HG03108 (cell line): ENCODE measurements around the gene GRM7.
"Not testable (repeated sequence)": the region's sequence is repeated elsewhere in the genome, so short reads cannot be mapped to it uniquely, and the experiment has no call there.

Source experiments
- ATAC-seq: cut with Tn5 transposase; IDR thresholded peaks from one replicate; pipeline ENCODE4 v1.9.1; 2021; ENCODE audit warnings: moderate library complexity; ENCODE audit not compliant: unreplicated experiment

GRM7 gene

GRCh38 chr3:6860954-6861624 lies at the start of gene GRM7:
GRM7 (plus strand) TSS chr3:6861115.
- ATAC-seq: no peak

- no peak for ATAC-seq
These were observed 39.5 kb upstream of the GRM7 start for GRCh38 chr3:6821411-6821810.

GRCh38 chr3:6825524-6825923 lies 35.4 kb upstream of the GRM7 start:
- ATAC-seq: no peak

- ATAC-seq: no peak
These were observed 33.5 kb upstream of the GRM7 start for GRCh38 chr3:6827453-6827852.

- ATAC-seq: no peak
These were observed 16.2 kb upstream of the GRM7 start for GRCh38 chr3:6844723-6845122.

- ATAC-seq: no peak
These were observed 6.7 kb upstream of the GRM7 start for GRCh38 chr3:6854184-6854583.

GRCh38 chr3:6857510-6857909 lies 3.4 kb upstream of the GRM7 start:
- no peak for ATAC-seq

GRCh38 chr3:6860149-6860953 lies 564 bp upstream of the GRM7 start:
- no peak for ATAC-seq

GRCh38 chr3:6861625-6862000 lies 698 bp downstream of the GRM7 start:
- ATAC-seq: no peak

- ATAC-seq: no peak
These were observed 1.3 kb downstream of the GRM7 start for GRCh38 chr3:6862041-6862879.

- ATAC-seq: no peak
These were observed 1.9 kb downstream of the GRM7 start for GRCh38 chr3:6862880-6863195.

GRCh38 chr3:6867269-6867668 lies 6.4 kb downstream of the GRM7 start:
- no peak for ATAC-seq

- ATAC-seq: no peak
These were observed 17.8 kb downstream of the GRM7 start for GRCh38 chr3:6878731-6879130.

GRCh38 chr3:6912240-6912639 lies 51.3 kb downstream of the GRM7 start:
- ATAC-seq: no peak

- ATAC-seq: no peak
These were observed 55.0 kb downstream of the GRM7 start for GRCh38 chr3:6915898-6916297.

GRCh38 chr3:6921066-6921465 lies 60.2 kb downstream of the GRM7 start:
- no peak for ATAC-seq

- no peak for ATAC-seq
These were observed 61.0 kb downstream of the GRM7 start for GRCh38 chr3:6921876-6922275.

- ATAC-seq: no peak
These were observed 67.1 kb downstream of the GRM7 start for GRCh38 chr3:6928064-6928463.

GRCh38 chr3:6929918-6930317 lies 69.0 kb downstream of the GRM7 start:
- no peak for ATAC-seq

- not testable (repeated sequence) for ATAC-seq
These were observed 74.5 kb downstream of the GRM7 start for GRCh38 chr3:6935418-6935817.

- ATAC-seq: no peak
These were observed 75.1 kb downstream of the GRM7 start for GRCh38 chr3:6935970-6936369.

- ATAC-seq: no peak
These were observed 101.9 kb downstream of the GRM7 start for GRCh38 chr3:6962801-6963200.
